ENCODE results near the gene TEKT2.
A peak's percentile ranks its signal among the peaks of the same experiment; 100 is the strongest.

The TEKT2 gene

DNA sequence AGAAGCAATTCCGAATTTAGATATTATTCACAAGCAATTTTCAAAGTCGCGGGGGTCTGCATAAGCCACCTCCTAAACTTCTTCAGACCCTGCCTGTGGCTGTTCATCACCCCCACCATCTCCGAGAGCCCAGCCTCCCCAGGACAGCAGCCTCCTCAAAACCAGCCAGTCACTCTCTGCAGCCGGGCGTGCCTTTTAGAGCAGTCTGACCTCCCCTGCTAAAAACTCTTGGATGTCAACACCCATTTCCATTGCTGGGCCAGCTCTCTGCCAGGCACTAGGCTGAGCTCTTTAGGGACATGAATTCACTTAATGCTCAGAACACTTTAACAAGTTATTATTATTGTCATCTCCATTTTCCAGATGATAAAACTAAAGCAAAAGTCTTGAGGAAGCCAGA lies 16.5 kb downstream of the TEKT2 start:
- TF ChIP-seq CTCF (conservative IDR thresholded peaks at IDR 0.05; ENCODE audit: low read length), result no peak
- Histone ChIP-seq H2AFZ (ENCODE audit: low read length) (peak overlapping the region; percentile 64; the same call in 1 of the 2 replicates), H4K20me1 (ENCODE audit: insufficient read depth, low read length, poor library complexity, severe bottlenecking) (no peaks in the 10 kb centered on the region), H3K9me2 (replicated peaks; ENCODE audit: low read depth, low read length) (no peaks in the 10 kb centered on the region), H3K9ac (ENCODE audit: low read depth, low read length, poor library complexity, severe bottlenecking) (no peak overlapping the region), H3K4me1 (ENCODE audit: insufficient read depth, low read length, poor library complexity, severe bottlenecking) (no peaks in the 10 kb centered on the region), H3K9me3 (ENCODE audit: insufficient read depth, low read depth, low read length) (no peaks in the 10 kb centered on the region), H3K79me2 (ENCODE audit: insufficient read depth, low read length) (no peaks in the 10 kb centered on the region), H3K27me3 (ENCODE audit: insufficient read depth, low read length, poor library complexity, severe bottlenecking) (no peaks in the 10 kb centered on the region), H3K4me3 (ENCODE audit: low read length, poor library complexity, severe bottlenecking) (no peak overlapping the region), H3F3A (ENCODE audit: low read depth) (no peaks in the 10 kb centered on the region), H3K4me2 (ENCODE audit: low read depth, low read length, poor library complexity, severe bottlenecking) (no peak overlapping the region), H3K36me3 (ENCODE audit: insufficient read depth, low read length) (no peaks in the 10 kb centered on the region)

DNA sequence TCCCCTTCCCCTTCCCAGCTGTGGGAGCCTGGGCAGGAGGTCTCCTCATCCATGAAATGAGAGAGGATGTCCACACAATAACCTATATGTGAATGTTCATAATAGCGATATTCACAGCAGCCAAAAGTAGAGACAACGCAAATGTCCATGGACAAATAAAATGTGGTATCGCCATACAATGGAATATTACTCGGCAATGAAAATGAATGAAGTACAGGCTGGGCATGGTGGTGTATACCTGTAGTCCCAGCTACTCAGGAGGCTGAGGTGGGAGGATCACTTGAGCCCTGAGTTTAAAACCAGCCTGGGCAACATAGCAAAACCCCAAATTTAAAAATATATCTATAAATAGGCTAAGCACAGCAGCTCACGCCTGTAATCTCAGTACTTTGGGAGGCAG lies 17.7 kb downstream of the TEKT2 start:
- H3K4me3 ChIP-seq (ENCODE audit: low read length, poor library complexity, severe bottlenecking), result no peak overlapping the region
- TF ChIP-seq EZH2phosphoT487 (IDR thresholded peaks at IDR 0.05; ENCODE audit: borderline replicate concordance) (no peak), CTCF (conservative IDR thresholded peaks at IDR 0.05; ENCODE audit: low read length) (no peak)
- no peaks in the 10 kb centered on the region for H4K20me1 ChIP-seq (ENCODE audit: insufficient read depth, low read length, poor library complexity, severe bottlenecking)
- H3K4me1 ChIP-seq (ENCODE audit: insufficient read depth, low read length, poor library complexity, severe bottlenecking), result peaks cover 6% of the 10 kb centered on the region
- no peak overlapping the region for H3K4me2 ChIP-seq (ENCODE audit: low read depth, low read length, poor library complexity, severe bottlenecking)
- no peaks in the 10 kb centered on the region for H3K9me3 ChIP-seq (ENCODE audit: insufficient read depth, low read depth, low read length)
- H2AFZ ChIP-seq (ENCODE audit: low read length), result no peak overlapping the region
- H3K27me3 ChIP-seq (ENCODE audit: insufficient read depth, low read length, poor library complexity, severe bottlenecking), result no peaks in the 10 kb centered on the region
- no peaks in the 10 kb centered on the region for H3K36me3 ChIP-seq (ENCODE audit: insufficient read depth, low read length)
- H3K9ac ChIP-seq (ENCODE audit: low read depth, low read length, poor library complexity, severe bottlenecking), result no peak overlapping the region
- H3F3A ChIP-seq (ENCODE audit: low read depth), result no peaks in the 10 kb centered on the region
- H3K9me2 ChIP-seq (replicated peaks; ENCODE audit: low read depth, low read length), result no peaks in the 10 kb centered on the region
- no peaks in the 10 kb centered on the region for H3K79me2 ChIP-seq (ENCODE audit: insufficient read depth, low read length)

DNA sequence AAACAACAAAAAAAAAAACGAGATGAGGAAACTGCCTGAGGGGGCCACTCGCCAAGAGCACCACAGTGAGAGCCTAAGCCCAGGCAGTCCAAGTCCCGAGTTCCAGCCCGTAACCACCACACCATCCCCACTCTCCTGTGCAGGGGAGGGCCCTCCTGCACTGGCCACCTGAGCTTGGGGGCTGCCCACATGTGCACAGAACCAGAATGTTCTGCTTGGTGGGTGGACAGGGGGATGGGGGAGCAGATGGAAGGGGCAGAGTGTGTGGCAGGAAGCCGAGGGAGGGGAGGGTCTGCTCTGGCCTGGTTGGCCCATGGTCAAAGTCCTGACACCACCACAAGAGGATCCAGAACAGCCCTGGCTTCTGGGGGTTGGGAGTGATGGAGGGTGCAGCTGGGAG lies 22.4 kb downstream of the TEKT2 start:
- Histone ChIP-seq H3K4me1 (ENCODE audit: insufficient read depth, low read length, poor library complexity, severe bottlenecking) (peaks cover 36% of the 10 kb centered on the region), H3K9me2 (replicated peaks; ENCODE audit: low read depth, low read length) (no peaks in the 10 kb centered on the region), H3K79me2 (ENCODE audit: insufficient read depth, low read length) (no peaks in the 10 kb centered on the region), H3K4me2 (ENCODE audit: low read depth, low read length, poor library complexity, severe bottlenecking) (no peak overlapping the region), H3K27me3 (ENCODE audit: insufficient read depth, low read length, poor library complexity, severe bottlenecking) (no peaks in the 10 kb centered on the region), H3K9me3 (ENCODE audit: insufficient read depth, low read depth, low read length) (no peaks in the 10 kb centered on the region), H3F3A (ENCODE audit: low read depth) (no peaks in the 10 kb centered on the region), H3K9ac (ENCODE audit: low read depth, low read length, poor library complexity, severe bottlenecking) (no peak overlapping the region), H2AFZ (ENCODE audit: low read length) (peak overlapping the region; percentile 42; the same call in 1 of the 2 replicates), H3K36me3 (ENCODE audit: insufficient read depth, low read length) (no peaks in the 10 kb centered on the region), H4K20me1 (ENCODE audit: insufficient read depth, low read length, poor library complexity, severe bottlenecking) (no peaks in the 10 kb centered on the region), H3K4me3 (ENCODE audit: low read length, poor library complexity, severe bottlenecking) (no peak overlapping the region)
- TF ChIP-seq CTCF (conservative IDR thresholded peaks at IDR 0.05; ENCODE audit: low read length) (no peak), EZH2phosphoT487 (IDR thresholded peaks at IDR 0.05; ENCODE audit: borderline replicate concordance) (no peak)

Data from Loucy (cell line).